Smooth muscle cell (in vitro differentiated cells): ENCODE data around the gene TYRO3. TPM values are rescaled to one million over a fixed set of nuclear protein-coding genes. Genes with fewer than 3 reads are reported as not detected.

Experiments used
- DNase-seq: peaks from one replicate; lab custom pipeline; 2025; ENCODE audit not compliant: unreplicated experiment; lab: John Stamatoyannopoulos, UW
- H2AFZ ChIP-seq: fragments of 200-600 bp; sonication (generic); 2 replicates; pipeline ENCODE4 v1.6.0; 2016; ENCODE audit warnings: antibody characterized with exemption, low read depth, mild to moderate bottlenecking
- H3F3A ChIP-seq: fragments of 200-600 bp; sonication (generic); 2 replicates; pipeline ENCODE4 v1.6.0; 2017; ENCODE audit warnings: antibody characterized with exemption, low read depth
- H3K27ac ChIP-seq: fragments of 200-600 bp; sonication (generic); 2 replicates; pipeline ENCODE4 v1.5.1; 2016; ENCODE audit warnings: low read depth, mild to moderate bottlenecking
- H3K27me3 ChIP-seq: fragments of 200-600 bp; sonication (generic); 2 replicates; pipeline ENCODE4 v1.6.1; 2016; ENCODE audit warnings: low read depth, mild to moderate bottlenecking
- H3K36me3 ChIP-seq: fragments of 200-600 bp; sonication (generic); 2 replicates; pipeline ENCODE4 v1.5.1; 2016; ENCODE audit warnings: low read depth
- H3K4me1 ChIP-seq: fragments of 200-600 bp; sonication (generic); 2 replicates; pipeline ENCODE4 v1.5.1; 2016; ENCODE audit warnings: low read depth
- H3K4me2 ChIP-seq: fragments of 200-600 bp; sonication (generic); 2 replicates; pipeline ENCODE4 v1.6.0; 2016; ENCODE audit warnings: mild to moderate bottlenecking
- H3K4me3 ChIP-seq: fragments of 200-600 bp; sonication (generic); 2 replicates; pipeline ENCODE4 v1.5.1; 2016; ENCODE audit warnings: mild to moderate bottlenecking
- H3K79me2 ChIP-seq: fragments of 200-600 bp; sonication (generic); 2 replicates; pipeline ENCODE4 v1.6.0; 2016; ENCODE audit warnings: low read depth, mild to moderate bottlenecking
- H3K9ac ChIP-seq: fragments of 200-600 bp; sonication (generic); 2 replicates; pipeline ENCODE4 v1.6.0; 2016; ENCODE audit warnings: low read depth
- H3K9me3 ChIP-seq: fragments of 200-600 bp; sonication (generic); replicated peaks from 2 replicates; pipeline ENCODE4 v1.5.1; 2016; ENCODE audit warnings: low read depth
- H4K20me1 ChIP-seq: fragments of 200-600 bp; sonication (generic); 2 replicates; pipeline ENCODE4 v1.6.0; 2016; ENCODE audit warnings: low read depth
- CTCF ChIP-seq: fragments of 200-600 bp; sonication (generic); IDR thresholded peaks from 2 replicates; pipeline ENCODE4 v1.5.1; 2017; ENCODE audit warnings: borderline replicate concordance, mild to moderate bottlenecking, antibody characterized with exemption; ENCODE audit not compliant: insufficient read depth, poor library complexity, severe bottlenecking
- WGBS: methylation state at CpG from one replicate; pipeline ENCODE4 v1.1.7; 2016; ENCODE audit warnings: low lambda C conversion rate; 5-methylcytosine and 5-hydroxymethylcytosine counted together
- polyA plus RNA-seq: library from polyadenylated mRNA; unstranded; fragments of >200 nt; fragmentation: Nextera tagmentation; extraction: Ambion mirVana; gene quantifications from 2 replicates; pipeline ENCODE4 v1.2.1, GENCODE V29; 2016
- total RNA-seq: library from RNA; depleted of rRNA; stranded (reverse); fragments of >200 nt; gene quantifications from 2 replicates; pipeline ENCODE4 v1.2.3, GENCODE V29; 2014

The TYRO3 gene
- total and polyA plus RNA-seq, 2 experiments from 2014 or later: 11.5 to 20.5 TPM

GRCh38 chr15:41572866-41573265, 13.9 kb downstream of the TYRO3 start:
- H3K4me2 ChIP-seq: no peak overlapping the region
- H3K27ac ChIP-seq: no peak overlapping the region
- H2AFZ ChIP-seq: no peak overlapping the region
- TF ChIP-seq CTCF: no peak
- no peaks in the 10 kb centered on the region for H3F3A ChIP-seq
- no peaks in the 10 kb centered on the region for H3K79me2 ChIP-seq
- no peak overlapping the region for H3K4me3 ChIP-seq
- peaks cover 15% of the 10 kb centered on the region for H3K4me1 ChIP-seq
- DNase-seq: no peak
- no peaks in the 10 kb centered on the region for H4K20me1 ChIP-seq
- 96% methylated on average over 8 of the region's 8 CpGs for WGBS
- no peaks in the 10 kb centered on the region for H3K36me3 ChIP-seq
- H3K27me3 ChIP-seq: no peaks in the 10 kb centered on the region
- H3K9me3 ChIP-seq: no peaks in the 10 kb centered on the region
- H3K9ac ChIP-seq: no peak overlapping the region

- H3F3A ChIP-seq: no peaks in the 10 kb centered on the region
- H4K20me1 ChIP-seq: no peaks in the 10 kb centered on the region
- H3K9ac ChIP-seq: no peak overlapping the region
- TF ChIP-seq CTCF: no peak
- H3K27me3 ChIP-seq: no peaks in the 10 kb centered on the region
- H3K36me3 ChIP-seq: no peaks in the 10 kb centered on the region
- peaks cover 10% of the 10 kb centered on the region for H3K4me1 ChIP-seq
- no peak overlapping the region for H3K4me2 ChIP-seq
- WGBS: 95% methylated on average over 13 of the region's 13 CpGs
- DNase-seq: no peak
- no peaks in the 10 kb centered on the region for H3K9me3 ChIP-seq
- H3K27ac ChIP-seq: no peak overlapping the region
- H2AFZ ChIP-seq: no peak overlapping the region
- no peaks in the 10 kb centered on the region for H3K79me2 ChIP-seq
- no peak overlapping the region for H3K4me3 ChIP-seq
Measured at GRCh38 chr15:41573396-41573795, 14.4 kb downstream of the TYRO3 start.

- WGBS: 39% methylated on average over 2 of the region's 2 CpGs
- H3K79me2 ChIP-seq: no peaks in the 10 kb centered on the region
Measured at GRCh38 chr15:41574158-41574557, 15.1 kb downstream of the TYRO3 start.

More at GRCh38 chr15:41574158-41574557, 15.1 kb downstream of the TYRO3 start:
- no peaks in the 10 kb centered on the region for H3F3A ChIP-seq
- no peak overlapping the region for H2AFZ ChIP-seq
- H3K4me3 ChIP-seq: no peak overlapping the region
- H4K20me1 ChIP-seq: no peaks in the 10 kb centered on the region
- H3K4me2 ChIP-seq: no peak overlapping the region
- peaks cover 2% of the 10 kb centered on the region for H3K4me1 ChIP-seq
- no peaks in the 10 kb centered on the region for H3K27me3 ChIP-seq
- H3K9me3 ChIP-seq: no peaks in the 10 kb centered on the region
- no peak overlapping the region for H3K9ac ChIP-seq
- H3K27ac ChIP-seq: no peak overlapping the region
- no peak for TF ChIP-seq CTCF
- H3K36me3 ChIP-seq: no peaks in the 10 kb centered on the region
- DNase-seq: no peak
